Measurements from ENCODE around the gene ACOX1.

The ACOX1 gene

DNA sequence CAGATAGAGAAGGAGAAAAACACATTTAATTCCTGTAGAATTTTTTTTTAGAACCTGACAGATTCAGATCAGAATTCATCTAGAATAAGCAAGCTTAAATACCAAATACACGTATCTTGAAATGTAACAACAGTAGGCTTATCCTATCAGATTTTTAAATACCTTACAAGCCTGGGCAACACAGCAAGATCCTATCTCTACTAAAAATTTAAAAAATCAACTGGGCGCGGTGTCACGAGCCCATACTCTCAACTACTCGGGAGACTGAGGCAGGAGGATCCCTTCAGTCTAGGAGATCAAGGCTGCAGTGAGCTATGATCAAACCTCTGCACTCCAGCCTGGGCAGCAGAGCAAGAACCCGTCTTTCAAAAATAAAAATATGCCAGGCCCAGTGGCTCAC is 13.5 kb downstream of the ACOX1 start:
- H3K4me1 ChIP-seq: peaks cover 32% of the 10 kb centered on the region
- no peak overlapping the region for H3K4me3 ChIP-seq
- no peaks in the 10 kb centered on the region; the same call in 1 of the 2 replicates for H4K20me1 ChIP-seq
- H3K27ac ChIP-seq: no peak overlapping the region
- no peak overlapping the region for H3K9ac ChIP-seq
- no peaks in the 10 kb centered on the region for H3K27me3 ChIP-seq
- H3K4me2 ChIP-seq: no peak overlapping the region
- H3K9me3 ChIP-seq: peaks cover 5% of the 10 kb centered on the region; the same call in 1 of the 2 replicates
- peaks cover 23% of the 10 kb centered on the region for H3K36me3 ChIP-seq
- TF ChIP-seq Cebpa-rat (IDR thresholded peaks at IDR 0.05): no peak

DNA sequence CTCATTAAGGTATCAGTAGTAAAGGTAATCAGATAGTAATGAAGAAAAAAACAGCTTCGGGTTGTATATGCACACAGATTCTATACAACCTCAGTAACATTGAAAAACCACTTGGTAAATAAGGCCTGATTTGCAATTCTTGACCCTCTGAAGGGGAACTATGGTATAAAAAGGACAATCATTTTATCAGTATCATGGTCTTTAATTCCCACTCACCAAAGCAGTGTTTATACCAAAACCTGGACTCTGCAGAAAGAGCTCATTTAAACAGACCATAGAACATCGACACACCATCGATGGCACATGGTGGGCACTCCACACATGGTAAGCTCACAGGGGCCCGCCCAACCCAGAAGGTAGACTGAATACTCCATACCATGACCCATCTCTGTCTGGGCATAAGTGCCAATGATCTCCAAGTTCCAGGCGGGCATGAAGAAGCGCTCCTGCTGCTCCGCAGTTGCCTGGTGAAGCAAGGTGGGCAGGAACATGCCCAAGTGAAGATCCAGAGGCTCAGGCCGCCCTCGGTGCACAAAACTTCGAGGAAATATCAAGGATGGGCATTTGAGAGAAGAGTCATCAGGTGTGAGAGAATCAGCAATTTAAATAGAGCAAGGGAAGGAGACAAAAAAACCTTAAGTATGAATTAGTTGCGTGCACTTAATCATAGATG is 19.0 kb downstream of the ACOX1 start:
- Histone ChIP-seq H4K20me1 (no peaks in the 10 kb centered on the region; the same call in 1 of the 2 replicates), H3K27ac (no peak overlapping the region), H3K4me2 (no peak overlapping the region), H3K9me3 (peaks cover 2% of the 10 kb centered on the region; the same call in 1 of the 2 replicates), H3K36me3 (peaks cover 44% of the 10 kb centered on the region), H3K27me3 (no peaks in the 10 kb centered on the region), H3K9ac (no peak overlapping the region), H3K4me3 (no peak overlapping the region), H3K4me1 (peaks cover 17% of the 10 kb centered on the region)
- TF ChIP-seq Cebpa-rat (IDR thresholded peaks at IDR 0.05): no peak

DNA sequence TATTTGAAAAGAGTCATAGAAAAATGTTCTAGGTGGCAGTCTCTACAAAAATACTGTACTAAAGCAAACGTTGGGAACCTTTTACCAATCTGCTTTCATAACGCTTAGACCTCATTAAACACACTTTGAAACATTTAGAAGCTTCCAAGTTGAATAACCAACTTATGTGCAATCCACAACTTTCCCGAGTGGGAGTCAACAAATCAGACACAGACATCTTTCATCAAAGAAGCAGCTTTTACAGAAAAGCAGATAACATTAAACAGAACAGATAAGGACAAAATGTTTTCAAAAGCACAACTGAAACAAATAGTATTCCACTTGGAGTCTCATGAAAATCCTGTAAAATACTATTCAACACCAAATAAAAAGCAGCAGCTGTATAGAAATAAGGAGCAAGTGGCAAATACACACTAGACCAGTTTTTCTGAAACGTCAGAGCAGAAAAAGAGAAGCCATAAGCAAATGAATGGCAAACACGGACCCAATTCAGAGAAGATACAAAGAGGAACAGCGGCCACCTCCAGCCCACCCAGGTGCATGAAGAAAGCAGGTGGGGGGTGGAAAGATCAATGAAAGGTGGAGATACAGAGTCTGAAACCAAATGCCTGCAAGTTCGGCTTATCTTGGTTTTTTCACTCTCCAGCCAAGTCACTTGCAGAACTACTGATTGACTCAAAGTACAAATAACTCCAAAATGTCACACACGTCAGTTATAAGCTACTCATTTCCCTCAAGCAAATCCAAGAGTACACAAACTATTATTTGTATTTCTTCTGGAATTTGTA is 19.7 kb downstream of the ACOX1 start:
- Histone ChIP-seq H3K27ac (no peak overlapping the region), H3K27me3 (no peaks in the 10 kb centered on the region), H3K4me3 (no peak overlapping the region), H3K4me2 (no peak overlapping the region), H3K9ac (no peak overlapping the region), H3K4me1 (peaks cover 16% of the 10 kb centered on the region), H4K20me1 (no peaks in the 10 kb centered on the region; the same call in 1 of the 2 replicates), H3K36me3 (peaks cover 50% of the 10 kb centered on the region), H3K9me3 (no peaks in the 10 kb centered on the region)
- TF ChIP-seq Cebpa-rat (IDR thresholded peaks at IDR 0.05): no peak

DNA sequence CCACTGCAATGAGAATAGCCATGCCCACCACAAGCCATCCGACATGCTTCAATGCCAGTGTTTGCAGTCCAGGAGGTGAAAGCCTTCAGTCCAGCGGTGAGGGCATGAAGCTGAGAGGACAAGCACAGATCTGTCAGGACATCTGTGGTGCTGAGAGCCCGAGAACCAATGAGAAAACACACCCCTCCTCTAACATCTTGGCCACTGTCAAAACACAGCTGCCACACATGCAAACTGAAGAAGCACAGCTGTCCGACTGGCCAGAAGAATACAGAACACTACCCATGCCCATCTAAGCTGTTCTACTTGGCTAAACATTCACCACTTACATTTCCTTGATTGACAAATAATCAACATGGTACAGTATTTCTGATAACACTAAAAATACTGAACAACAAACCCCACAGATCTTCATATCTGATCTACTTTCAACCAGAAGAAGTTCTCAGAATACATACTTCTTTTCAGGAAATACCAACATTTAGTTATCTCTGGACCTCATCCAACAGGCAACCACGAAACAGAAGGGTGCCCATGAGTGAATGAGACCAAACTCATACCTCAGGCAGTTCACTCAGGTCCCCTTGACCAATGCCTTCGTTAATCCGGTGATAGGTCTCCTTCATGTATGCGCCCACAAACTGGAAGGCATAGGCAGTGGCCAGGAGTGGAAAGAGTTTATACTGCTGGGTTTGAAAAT is 28.0 kb downstream of the ACOX1 start:
- Histone ChIP-seq H3K4me1 (peaks cover 51% of the 10 kb centered on the region), H3K9ac (no peak overlapping the region), H3K9me3 (no peaks in the 10 kb centered on the region), H3K4me2 (peak overlapping the region; percentile 73), H3K4me3 (no peak overlapping the region), H3K36me3 (peaks cover 92% of the 10 kb centered on the region), H3K27ac (peak overlapping the region; percentile 45; the same call in 1 of the 2 replicates), H4K20me1 (no peaks in the 10 kb centered on the region), H3K27me3 (no peaks in the 10 kb centered on the region)
- no peak for TF ChIP-seq Cebpa-rat (IDR thresholded peaks at IDR 0.05)

DNA sequence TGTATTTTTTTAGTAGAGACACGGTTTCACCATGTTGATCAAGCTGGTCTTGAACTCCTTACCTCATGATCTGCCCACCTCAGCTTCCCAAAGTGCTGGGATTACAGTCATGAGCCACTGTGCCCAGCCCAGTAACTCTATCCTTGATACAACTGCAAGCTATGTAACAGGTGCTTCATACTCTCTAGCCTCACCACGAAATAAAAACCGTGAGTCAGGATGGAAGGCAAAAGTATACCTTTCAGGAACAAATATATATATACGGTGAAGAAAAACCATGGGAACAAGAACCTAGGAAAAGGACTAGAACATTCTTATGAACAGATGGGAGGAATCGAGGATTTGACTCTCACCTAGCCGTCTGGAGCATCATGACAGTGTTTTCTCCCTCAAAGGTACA is 28.5 kb downstream of the ACOX1 start:
- no peaks in the 10 kb centered on the region for H3K27me3 ChIP-seq
- H3K4me1 ChIP-seq: peaks cover 51% of the 10 kb centered on the region
- no peak overlapping the region for H3K4me3 ChIP-seq
- H3K9ac ChIP-seq: no peak overlapping the region
- H3K9me3 ChIP-seq: no peaks in the 10 kb centered on the region
- H3K4me2 ChIP-seq: peak overlapping the region; percentile 73
- H4K20me1 ChIP-seq: no peaks in the 10 kb centered on the region
- TF ChIP-seq Cebpa-rat (IDR thresholded peaks at IDR 0.05): no peak
- H3K27ac ChIP-seq: peak overlapping the region; percentile 45; the same call in 1 of the 2 replicates
- H3K36me3 ChIP-seq: peaks cover 91% of the 10 kb centered on the region

DNA sequence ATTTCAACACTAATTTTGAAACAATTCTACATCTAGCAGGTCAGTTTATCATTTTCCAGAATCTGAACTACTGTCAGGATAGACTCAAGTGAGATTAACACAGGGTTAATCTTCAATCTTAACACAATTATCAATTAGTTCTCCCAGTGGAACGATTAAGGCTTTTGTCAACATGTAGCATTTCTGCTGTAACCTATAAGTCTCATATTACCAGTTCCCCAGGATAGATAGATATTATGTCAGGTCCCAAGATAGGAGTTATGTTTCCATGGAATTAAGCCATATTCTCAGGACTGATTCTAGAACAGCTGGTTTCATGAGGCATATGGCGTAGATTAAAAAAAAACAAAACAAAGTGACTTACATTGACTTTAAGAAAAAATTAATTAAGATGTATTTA is 33.8 kb downstream of the ACOX1 start:
- no peak overlapping the region for H3K27ac ChIP-seq
- TF ChIP-seq Cebpa-rat (IDR thresholded peaks at IDR 0.05): no peak
- H3K4me1 ChIP-seq: peaks cover 24% of the 10 kb centered on the region
- H3K36me3 ChIP-seq: peaks cover 66% of the 10 kb centered on the region
- H3K9me3 ChIP-seq: no peaks in the 10 kb centered on the region
- no peak overlapping the region for H3K4me3 ChIP-seq
- H3K4me2 ChIP-seq: no peak overlapping the region
- no peaks in the 10 kb centered on the region for H4K20me1 ChIP-seq
- no peak overlapping the region for H3K9ac ChIP-seq
- H3K27me3 ChIP-seq: no peaks in the 10 kb centered on the region

DNA sequence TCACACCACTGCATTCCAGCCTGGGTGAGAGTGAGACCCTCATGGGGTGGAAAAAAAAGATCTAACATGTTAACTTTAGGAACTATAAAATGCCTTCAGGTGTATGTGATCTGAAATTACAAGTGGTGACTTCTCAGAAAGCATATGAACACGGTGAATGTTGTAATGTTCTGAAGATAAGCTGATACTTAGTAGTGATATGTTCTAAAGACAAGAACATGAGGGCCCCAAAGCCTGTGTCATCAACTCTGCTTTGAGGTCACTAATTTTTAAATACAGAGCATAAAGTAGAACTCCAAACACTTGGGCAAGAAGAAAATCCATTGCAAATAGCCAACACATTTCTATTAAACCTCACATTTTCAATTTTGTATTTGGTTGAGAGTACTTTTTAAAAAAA is 35.5 kb downstream of the ACOX1 start:
- H3K4me2 ChIP-seq: no peak overlapping the region
- no peak overlapping the region for H3K9ac ChIP-seq
- H3K4me3 ChIP-seq: no peak overlapping the region
- H3K9me3 ChIP-seq: no peaks in the 10 kb centered on the region
- peaks cover 20% of the 10 kb centered on the region for H3K4me1 ChIP-seq
- no peaks in the 10 kb centered on the region for H3K27me3 ChIP-seq
- no peaks in the 10 kb centered on the region for H4K20me1 ChIP-seq
- no peak for TF ChIP-seq Cebpa-rat (IDR thresholded peaks at IDR 0.05)
- H3K27ac ChIP-seq: no peak overlapping the region
- peaks cover 49% of the 10 kb centered on the region for H3K36me3 ChIP-seq

DNA sequence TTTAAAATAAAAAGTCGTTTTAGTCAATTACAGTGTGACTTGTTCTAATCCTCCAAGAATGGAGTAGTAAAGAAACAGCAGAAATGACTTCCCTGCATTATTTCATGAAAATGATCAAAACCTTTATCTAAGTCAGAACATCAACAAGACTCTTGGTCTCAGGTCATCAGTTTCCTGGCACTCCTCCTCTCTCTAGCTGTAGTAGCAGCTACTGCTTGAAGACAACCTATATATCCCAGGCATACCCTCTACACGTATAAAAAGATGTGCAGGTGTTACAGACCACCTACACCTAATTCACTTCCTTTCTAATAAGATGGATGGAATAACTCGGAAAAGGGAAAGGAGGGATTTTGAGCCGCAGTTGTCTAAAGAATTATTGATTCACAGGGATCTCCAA is 36.5 kb downstream of the ACOX1 start:
- Histone ChIP-seq H3K4me3 (no peak overlapping the region), H3K36me3 (peaks cover 39% of the 10 kb centered on the region), H3K4me2 (no peak overlapping the region), H3K27ac (no peak overlapping the region), H3K27me3 (no peaks in the 10 kb centered on the region), H4K20me1 (no peaks in the 10 kb centered on the region), H3K9ac (no peak overlapping the region), H3K4me1 (peaks cover 20% of the 10 kb centered on the region), H3K9me3 (no peaks in the 10 kb centered on the region)
- TF ChIP-seq Cebpa-rat (IDR thresholded peaks at IDR 0.05): no peak

DNA sequence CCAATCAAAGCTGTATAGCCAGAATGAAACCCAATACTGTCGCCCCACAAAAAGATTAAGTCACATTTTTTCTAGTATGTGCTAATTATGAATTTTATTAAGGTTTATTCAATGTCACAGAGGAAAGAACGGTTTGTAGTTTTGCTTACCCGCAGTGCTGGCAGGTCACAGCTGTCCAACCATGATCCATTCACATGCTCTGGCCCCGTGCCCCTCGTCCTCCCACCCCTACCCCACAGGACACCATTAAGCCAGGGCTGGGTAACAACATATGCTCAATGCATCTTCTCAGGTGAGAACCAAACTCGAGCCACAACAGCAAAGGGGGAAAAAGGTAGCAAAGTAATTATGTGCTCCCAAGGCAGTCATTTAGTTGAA is 37.5 kb downstream of the ACOX1 start:
- H3K36me3 ChIP-seq: peaks cover 28% of the 10 kb centered on the region
- peak overlapping the region; percentile 85 for H3K4me3 ChIP-seq
- H3K27ac ChIP-seq: no peak overlapping the region
- TF ChIP-seq Cebpa-rat (IDR thresholded peaks at IDR 0.05): no peak
- no peak overlapping the region for H3K9ac ChIP-seq
- H3K4me2 ChIP-seq: peak overlapping the region; percentile 95
- no peaks in the 10 kb centered on the region for H3K27me3 ChIP-seq
- no peaks in the 10 kb centered on the region for H3K9me3 ChIP-seq
- H4K20me1 ChIP-seq: no peaks in the 10 kb centered on the region
- H3K4me1 ChIP-seq: peaks cover 20% of the 10 kb centered on the region

Data from BLaER1 (cell line).